ENCODE measurements around the gene BAIAP2. TPM values are rescaled to one million over a fixed set of nuclear protein-coding genes. Genes with fewer than 3 reads are reported as not detected.

The BAIAP2 gene
- total and polyA plus RNA-seq, 2 of the 13 experiments (the other 11 are each of a cell fraction or from before 2014, with no cell fraction given): 22.5 to 24.0 TPM

DNA sequence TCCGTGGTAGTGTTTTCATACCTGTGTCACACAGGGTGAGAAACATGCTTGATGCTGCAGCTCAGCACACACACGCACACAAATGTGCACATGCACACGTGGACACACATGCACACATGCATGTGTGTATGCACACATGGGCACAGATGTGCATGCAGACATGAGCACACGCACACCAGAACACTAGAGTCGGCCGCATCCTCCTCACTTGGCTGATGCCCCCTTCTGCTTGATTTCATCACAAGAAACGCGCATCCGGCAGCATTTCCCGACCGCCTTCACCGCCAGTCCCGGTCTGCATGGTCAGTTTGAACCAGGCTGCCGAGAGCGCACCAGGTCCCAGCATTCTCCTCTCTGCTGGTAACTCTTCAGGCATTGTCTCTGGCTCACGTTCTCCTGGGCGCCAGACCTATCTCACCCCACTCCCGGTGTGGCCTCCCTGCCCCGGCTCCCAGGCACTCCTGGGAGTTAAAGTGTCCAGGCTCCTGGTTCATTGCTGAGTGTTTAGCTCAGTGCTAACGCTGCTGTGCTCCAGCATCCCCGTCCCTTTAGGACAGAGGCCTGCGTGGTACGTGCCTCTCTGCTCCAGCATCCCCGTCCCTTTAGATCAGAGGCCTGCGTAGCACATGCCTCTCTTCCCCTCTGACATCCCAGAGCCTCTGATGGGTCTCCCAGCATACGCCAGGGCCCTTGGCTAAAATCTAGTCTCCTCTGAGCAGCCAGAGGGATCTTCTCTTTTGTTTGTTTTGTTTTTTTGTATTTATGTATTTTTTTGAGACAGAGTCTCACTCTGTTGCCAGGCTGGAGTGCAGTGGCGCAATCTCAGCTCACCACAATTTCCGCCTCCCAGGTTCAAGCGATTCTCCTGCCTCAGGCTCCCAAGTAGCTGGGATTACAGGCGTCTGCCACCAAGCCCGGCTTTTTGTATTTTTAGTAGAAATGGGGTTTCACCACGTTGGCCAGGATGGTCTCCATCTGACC, 16.0 kb downstream of the BAIAP2 start:
- Histone ChIP-seq H3K4me2 (ENCODE audit: low read depth, low read length) (no peak overlapping the region), H3K4me1 (ENCODE audit: insufficient read depth, low read length) (peaks cover 34% of the 10 kb centered on the region), H3K27me3 (ENCODE audit: control insufficient read depth in 1 of 2, insufficient read depth in 2 of 2, low read length in 2 of 2) (no peaks in the 10 kb centered on the region), H3K79me2 (ENCODE audit: insufficient read depth, low read length) (peaks cover 42% of the 10 kb centered on the region), H3K9ac (ENCODE audit: insufficient read depth, low read depth, low read length) (no peak overlapping the region), H2AFZ (ENCODE audit: low read length) (no peak overlapping the region), H3K9me3 (ENCODE audit: low read length) (no peaks in the 10 kb centered on the region), H3K4me3 (replicated peaks in 1 of 3; ENCODE audit: insufficient read depth in 1 of 3, low read depth in 2 of 3, low read length in 3 of 3) (no peak overlapping the region), H4K20me1 (ENCODE audit: insufficient read depth, low read length) (peaks cover 18% of the 10 kb centered on the region; the same call in 1 of the 2 replicates), H3K27ac (ENCODE audit: extremely low read length, insufficient read depth, low read length) (peak overlapping the region; percentile 27), H3K36me3 (replicated peaks in 1 of 2; ENCODE audit: control insufficient read depth in 1 of 2, insufficient read depth in 2 of 2, low read length in 2 of 2) (peaks cover 14 to 18% of the 10 kb centered on the region in 2 experiments; a peak in 4 of 5 replicates)
- in situ Hi-C loops (cut with HindIII; ENCODE audit: extremely low pct_ligation_motif_present, low pct_unique_long_range_greater_than_20kb) (no loop called here), intact Hi-C loops (cut with micrococcal nuclease; ENCODE audit: unreplicated experiment) (no loop called here)
- ATAC-seq: no peak
- POLR2A ChIA-PET: no interaction called here
- no TSS peak for BruUV-seq (replicated peaks)
- TF ChIP-seq TBL1XR1 (IDR thresholded peaks at IDR 0.05; ENCODE audit: borderline replicate concordance, low read length, partially characterized antibody): no peak
- TF ChIP-seq SMARCE1 (IDR thresholded peaks at IDR 0.05; ENCODE audit: borderline replicate concordance): no peak
- no peak for TF ChIP-seq MEIS2 (CRISPR knock-in tag; IDR thresholded peaks at IDR 0.05)
- no peak for TF ChIP-seq HHEX (CRISPR knock-in tag; IDR thresholded peaks at IDR 0.05)
- TF ChIP-seq, protein P1, sequence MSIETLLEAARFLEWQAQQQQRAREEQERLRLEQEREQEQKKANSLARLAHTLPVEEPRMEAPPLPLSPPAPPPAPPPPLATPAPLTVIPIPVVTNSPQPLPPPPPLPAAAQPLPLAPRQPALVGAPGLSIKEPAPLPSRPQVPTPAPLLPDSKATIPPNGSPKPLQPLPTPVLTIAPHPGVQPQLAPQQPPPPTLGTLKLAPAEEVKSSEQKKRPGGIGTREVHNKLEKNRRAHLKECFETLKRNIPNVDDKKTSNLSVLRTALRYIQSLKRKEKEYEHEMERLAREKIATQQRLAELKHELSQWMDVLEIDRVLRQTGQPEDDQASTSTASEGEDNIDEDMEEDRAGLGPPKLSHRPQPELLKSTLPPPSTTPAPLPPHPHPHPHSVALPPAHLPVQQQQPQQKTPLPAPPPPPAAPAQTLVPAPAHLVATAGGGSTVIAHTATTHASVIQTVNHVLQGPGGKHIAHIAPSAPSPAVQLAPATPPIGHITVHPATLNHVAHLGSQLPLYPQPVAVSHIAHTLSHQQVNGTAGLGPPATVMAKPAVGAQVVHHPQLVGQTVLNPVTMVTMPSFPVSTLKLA (IDR thresholded peaks at IDR 0.05): peak; percentile 62; the same call in 1 of the 2 replicates
- 0 out of 2 replicates have a peak, but pooled peaks have one; percentile 29 for TF ChIP-seq ZBTB33 (CRISPR knock-in tag; IDR thresholded peaks at IDR 0.05)
- CTCF ChIA-PET (ENCODE audit: low intra/inter-chr PET ratio, low total read pairs): no interaction called here
- 90% methylated on average over 30 of the region's 32 CpGs for WGBS (ENCODE audit: low lambda C conversion rate)
- DNase-seq (ENCODE audit: low spot score): no peak
- FAIRE-seq: no peak
